PC-3 (cell line): ENCODE results near the gene SLC10A7.

Experiments
- CTCF ChIP-seq: fragments of 300-600 bp; sonication (generic); conservative IDR thresholded peaks from 2 replicates; pipeline ENCODE4 v1.5.1; 2017; ENCODE audit warnings: antibody characterized with exemption, low read depth, mild to moderate bottlenecking, low read length
- EZH2 ChIP-seq: fragments of 300-600 bp; sonication (generic); IDR thresholded peaks from one replicate; pipeline ENCODE4 v1.6.1; 2017; ENCODE audit warnings: antibody characterized with exemption, mild to moderate bottlenecking, low read length; ENCODE audit not compliant: unreplicated experiment
- EZH2phosphoT487 ChIP-seq: fragments of 300-600 bp; sonication (generic); IDR thresholded peaks from 2 replicates; pipeline ENCODE4 v1.6.1; 2018; ENCODE audit warnings: mild to moderate bottlenecking, antibody characterized with exemption, low read length, borderline replicate concordance

GRCh38 chr4:146210890-146211289 lies 310.9 kb downstream of the SLC10A7 start:
- TF ChIP-seq CTCF: no peak
- no peak for TF ChIP-seq EZH2
- no peak for TF ChIP-seq EZH2phosphoT487
